Measurements from ENCODE around the gene EPB41L1. TPM values are rescaled to one million over a fixed set of nuclear protein-coding genes. Genes with fewer than 3 reads are reported as not detected.

EPB41L1 gene
- polyA plus RNA-seq, 3 donors = 0.05 TPM; not detected in 2

GRCh38 chr20:36130390-36130789 lies 24.1 kb upstream of the EPB41L1 start:
- no peak overlapping the region for H2AFZ ChIP-seq (ENCODE audit: insufficient read depth, low read depth, low read length, poor library complexity, severe bottlenecking)

GRCh38 chr20:36132802-36133211 lies 21.7 kb upstream of the EPB41L1 start:
- H3K27me3 ChIP-seq (ENCODE audit: control insufficient read depth in 2 of 2, insufficient read depth in 2 of 2, low read length in 2 of 2) = no peaks in the 10 kb centered on the region
- no peak for TF ChIP-seq CTCF (IDR thresholded peaks at IDR 0.05)
- Mint-ChIP-seq H3K4me3 (no peak overlapping the region), H3K27me3 (ENCODE audit: low read depth in 3 of 3) (peaks cover 0 to 8% (median 4%) of the 10 kb centered on the region in 3 donors), H3K4me1 (peaks cover 9% of the 10 kb centered on the region), H3K9me3 (no peaks in the 10 kb centered on the region), H3K36me3 (no peaks in the 10 kb centered on the region), H3K27ac (peak overlapping the region in 1 of 7 donors; percentile 54)
- no peak for DNase-seq
- H4K20me1 ChIP-seq (ENCODE audit: insufficient read depth, low read length) = no peaks in the 10 kb centered on the region
- H2AFZ ChIP-seq (ENCODE audit: insufficient read depth, low read depth, low read length, poor library complexity, severe bottlenecking) = no peak overlapping the region
- WGBS (ENCODE audit: insufficient coverage) = no CpG with 5 or more reads among the region's 5 CpGs
- H3K4me2 ChIP-seq (replicated peaks; ENCODE audit: extremely low read depth, low read length, poor library complexity, severe bottlenecking) = no peak overlapping the region
- no peaks in the 10 kb centered on the region for H3K4me1 ChIP-seq (ENCODE audit: control insufficient read depth in 1 of 2, insufficient read depth in 2 of 2, low read length in 2 of 2)
- no peaks in the 10 kb centered on the region for H3K79me2 ChIP-seq (ENCODE audit: insufficient read depth, low read length)
- intact Hi-C loops (cut with micrococcal nuclease) = no loop called here
- H3K9me3 ChIP-seq (replicated peaks in 1 of 2; ENCODE audit: control insufficient read depth in 1 of 2, insufficient read depth in 1 of 2, low read length in 2 of 2) = no peaks in the 10 kb centered on the region
- H3K36me3 ChIP-seq (replicated peaks in 1 of 2; ENCODE audit: control insufficient read depth in 1 of 2, insufficient read depth in 2 of 2, low read length in 2 of 2) = no peaks in the 10 kb centered on the region
- no peak overlapping the region for H3K9ac ChIP-seq (ENCODE audit: insufficient read depth, low read length, poor library complexity, severe bottlenecking)
- no peak overlapping the region for H3K27ac ChIP-seq (ENCODE audit: low read depth in 1 of 2, low read length in 2 of 2)
- H3K4me3 ChIP-seq (replicated peaks in 1 of 3; ENCODE audit: low read depth in 2 of 3, low read length in 3 of 3) = no peak overlapping the region

More at GRCh38 chr20:36130390-36130789, 24.1 kb upstream of the EPB41L1 start:
- Histone ChIP-seq H3K27me3 (ENCODE audit: control insufficient read depth in 2 of 2, insufficient read depth in 2 of 2, low read length in 2 of 2) (no peaks in the 10 kb centered on the region), H3K9ac (ENCODE audit: insufficient read depth, low read length, poor library complexity, severe bottlenecking) (no peak overlapping the region), H4K20me1 (ENCODE audit: insufficient read depth, low read length) (no peaks in the 10 kb centered on the region), H3K79me2 (ENCODE audit: insufficient read depth, low read length) (no peaks in the 10 kb centered on the region), H3K4me3 (replicated peaks in 1 of 3; ENCODE audit: low read depth in 2 of 3, low read length in 3 of 3) (no peak overlapping the region), H3K9me3 (replicated peaks in 1 of 2; ENCODE audit: control insufficient read depth in 1 of 2, insufficient read depth in 1 of 2, low read length in 2 of 2) (no peaks in the 10 kb centered on the region), H3K27ac (ENCODE audit: low read depth in 1 of 2, low read length in 2 of 2) (no peak overlapping the region), H3K4me2 (replicated peaks; ENCODE audit: extremely low read depth, low read length, poor library complexity, severe bottlenecking) (no peak overlapping the region), H3K4me1 (ENCODE audit: control insufficient read depth in 1 of 2, insufficient read depth in 2 of 2, low read length in 2 of 2) (no peaks in the 10 kb centered on the region), H3K36me3 (replicated peaks in 1 of 2; ENCODE audit: control insufficient read depth in 1 of 2, insufficient read depth in 2 of 2, low read length in 2 of 2) (no peaks in the 10 kb centered on the region)
- peaks cover under 1 to 6% (median 6%) of the 10 kb centered on the region in 3 donors for H3K27me3 Mint-ChIP-seq (ENCODE audit: low read depth in 3 of 3)
- H3K4me3 Mint-ChIP-seq = no peak overlapping the region
- DNase-seq = no peak
- no peak overlapping the region for H3K27ac Mint-ChIP-seq
- WGBS (ENCODE audit: insufficient coverage) = no CpG with 5 or more reads among the region's 6 CpGs
- H3K9me3 Mint-ChIP-seq = no peaks in the 10 kb centered on the region
- TF ChIP-seq CTCF (IDR thresholded peaks at IDR 0.05) = no peak
- H3K4me1 Mint-ChIP-seq = peaks cover 9% of the 10 kb centered on the region
- intact Hi-C loops (cut with micrococcal nuclease) = no loop called here
- no peaks in the 10 kb centered on the region for H3K36me3 Mint-ChIP-seq

Data from CD14-positive monocyte (primary cell).